ENCODE results near the gene HOXD13. TPM values are rescaled to one million over a fixed set of nuclear protein-coding genes. Genes with fewer than 3 reads are reported as not detected.
A peak's percentile ranks its signal among the peaks of the same experiment; 100 is the strongest.

The HOXD13 gene
- total and polyA plus RNA-seq, 2 donors (not counting 1 experiment from before 2014, with no cell fraction given) = not detected

GRCh38 chr2:176082824-176083751 lies 9.4 kb upstream of the HOXD13 start:
- WGBS (ENCODE audit: insufficient coverage) = 15% methylated on average over 63 of the region's 66 CpGs
- peaks cover 0 to 96% (median 79%) of the 10 kb centered on the region in 4 experiments for H3K27me3 ChIP-seq (replicated peaks in 1 of 4; ENCODE audit: control extremely low read depth in 1 of 4, control insufficient read depth in 3 of 4, insufficient read depth in 4 of 4, low read length in 3 of 4)
- H3K27ac Mint-ChIP-seq = peak overlapping the region; percentile 11
- ChIA-PET CTCF (interaction anchor here (1.0 to 1.5 kb wide), 2 partner anchors 14 to 44 kb away, joined by 3 to 7 read pairs; no protein-coding TSS in a partner anchor), POLR2A (no interaction called here)
- H3K4me3 ChIP-seq (ENCODE audit: control extremely low read depth in 1 of 5, extremely low read depth in 1 of 5, insufficient read depth in 1 of 5, low read depth in 2 of 5, low read length in 4 of 5) = no peak overlapping the region
- H3K27ac ChIP-seq (ENCODE audit: low read length in 2 of 2) = no peak overlapping the region
- H3K9me3 ChIP-seq (ENCODE audit: control extremely low read depth in 1 of 3, control insufficient read depth in 2 of 3, insufficient read depth in 1 of 3, low read length in 2 of 3) = peaks cover 3 to 87% (median 38%) of the 10 kb centered on the region in 3 donors
- H3K4me2 ChIP-seq (replicated peaks; ENCODE audit: low read depth, low read length, poor library complexity, severe bottlenecking) = no peak overlapping the region
- intact Hi-C loops (cut with micrococcal nuclease) = no loop called here
- H3K4me1 Mint-ChIP-seq = peaks cover 5% of the 10 kb centered on the region
- peaks cover 3% of the 10 kb centered on the region for H3K9me3 Mint-ChIP-seq (ENCODE audit: insufficient read depth)
- ATAC-seq (ENCODE audit: low read depth) = no peak
- peaks cover 7 to 24% of the 10 kb centered on the region in 2 donors for H3K4me1 ChIP-seq (ENCODE audit: control insufficient read depth in 2 of 2, insufficient read depth in 2 of 2, low read length in 2 of 2)
- no peak overlapping the region for H2AFZ ChIP-seq (ENCODE audit: insufficient read depth, low read depth, low read length, poor library complexity, severe bottlenecking)
- H3K9ac ChIP-seq (ENCODE audit: low read length) = no peak overlapping the region
- H3K36me3 ChIP-seq (replicated peaks in 1 of 2; ENCODE audit: control extremely low read depth in 1 of 2, control insufficient read depth in 1 of 2, extremely low read depth in 1 of 2, insufficient read depth in 2 of 2, low read length in 1 of 2) = no peaks in the 10 kb centered on the region
- no peaks in the 10 kb centered on the region for H4K20me1 ChIP-seq (ENCODE audit: control insufficient read depth, insufficient read depth, low read length, poor library complexity, severe bottlenecking)
- H3K79me2 ChIP-seq (ENCODE audit: control insufficient read depth, insufficient read depth, low read length) = no peaks in the 10 kb centered on the region
- DNase-seq = peak; percentile 28
- peaks cover 73% of the 10 kb centered on the region for H3K27me3 Mint-ChIP-seq
- TF ChIP-seq EZH2 (IDR thresholded peaks at IDR 0.05; ENCODE audit: borderline replicate concordance, insufficient read depth, low read depth, low read length, poor library complexity, severe bottlenecking) = no peak
- TF ChIP-seq CTCF (IDR thresholded peaks at IDR 0.05) = no peak
- H3K4me3 Mint-ChIP-seq = no peak overlapping the region

- Mint-ChIP-seq H3K4me3 (no peak within 1 kb of the TSS), H3K27me3 (peaks cover 73% of the 10 kb centered on the region), H3K27ac (peak within 1 kb of the TSS; percentile 41), H3K9me3 (ENCODE audit: insufficient read depth) (no peaks in the 10 kb centered on the region), H3K4me1 (peaks cover 9% of the 10 kb centered on the region)
- Histone ChIP-seq H3K27me3 (replicated peaks in 1 of 4; ENCODE audit: control extremely low read depth in 1 of 4, control insufficient read depth in 3 of 4, insufficient read depth in 4 of 4, low read length in 3 of 4) (peaks cover 0 to 96% (median 79%) of the 10 kb centered on the region in 4 experiments), H3K4me1 (ENCODE audit: control insufficient read depth in 2 of 2, insufficient read depth in 2 of 2, low read length in 2 of 2) (peaks cover 13 to 26% of the 10 kb centered on the region in 2 donors), H3K4me2 (replicated peaks; ENCODE audit: low read depth, low read length, poor library complexity, severe bottlenecking) (no peak within 1 kb of the TSS), H3K79me2 (ENCODE audit: control insufficient read depth, insufficient read depth, low read length) (no peaks in the 10 kb centered on the region), H3K9me3 (ENCODE audit: control extremely low read depth in 1 of 3, control insufficient read depth in 2 of 3, insufficient read depth in 1 of 3, low read length in 2 of 3) (peaks cover 0 to 92% (median 38%) of the 10 kb centered on the region in 3 donors), H3K27ac (ENCODE audit: low read length in 2 of 2) (no peak within 1 kb of the TSS), H3K9ac (ENCODE audit: low read length) (no peak within 1 kb of the TSS), H2AFZ (ENCODE audit: insufficient read depth, low read depth, low read length, poor library complexity, severe bottlenecking) (no peak within 1 kb of the TSS), H3K36me3 (replicated peaks in 1 of 2; ENCODE audit: control extremely low read depth in 1 of 2, control insufficient read depth in 1 of 2, extremely low read depth in 1 of 2, insufficient read depth in 2 of 2, low read length in 1 of 2) (no peaks in the 10 kb centered on the region), H3K4me3 (ENCODE audit: control extremely low read depth in 1 of 5, extremely low read depth in 1 of 5, insufficient read depth in 1 of 5, low read depth in 2 of 5, low read length in 4 of 5) (no peak within 1 kb of the TSS), H4K20me1 (ENCODE audit: control insufficient read depth, insufficient read depth, low read length, poor library complexity, severe bottlenecking) (no peaks in the 10 kb centered on the region)
- CTCF ChIA-PET = interaction anchor here (1.5 kb wide), 1 partner anchor 13 kb away, joined by 7 read pairs; no protein-coding TSS in a partner anchor
- TF ChIP-seq CTCF (IDR thresholded peaks at IDR 0.05) (no peak), EZH2 (IDR thresholded peaks at IDR 0.05; ENCODE audit: borderline replicate concordance, insufficient read depth, low read depth, low read length, poor library complexity, severe bottlenecking) (no peak)
- POLR2A ChIA-PET = no interaction called here
- DNase-seq = no peak
- intact Hi-C loops (cut with micrococcal nuclease) = no loop called here
- ATAC-seq (ENCODE audit: low read depth) = no peak
- WGBS (ENCODE audit: insufficient coverage) = 38% methylated on average over 15 of the region's 27 CpGs
These were observed 8.7 kb upstream of the HOXD13 start, which contains the start of gene EVX2 for GRCh38 chr2:176083796-176084261. EVX2 (minus strand) TSS chr2:176083962; CDS start chr2:176083776, 186 bp downstream.

Measured in B cell (primary cell).